Osteocyte (in vitro differentiated cells): Measurements from ENCODE around the gene MANEA. TPM values are rescaled to one million over a fixed set of nuclear protein-coding genes. Genes with fewer than 3 reads are reported as not detected.

Experiments used
- DNase-seq: peaks from one replicate; pipeline ENCODE4 v3.0.0; 2021; ENCODE audit warnings: mixed read lengths; ENCODE audit not compliant: unreplicated experiment; ENCODE audit errors: extremely low spot score
- H3K27ac Mint-ChIP-seq: one replicate; pipeline ENCODE4 v1.8.0; 2021; ENCODE audit warnings: mild to moderate bottlenecking, mixed read lengths; ENCODE audit not compliant: unreplicated experiment
- H3K27me3 Mint-ChIP-seq: one replicate; pipeline ENCODE4 v1.8.0; 2021; ENCODE audit warnings: mixed read lengths; ENCODE audit not compliant: unreplicated experiment
- H3K36me3 Mint-ChIP-seq: one replicate; pipeline ENCODE4 v1.8.0; 2021; ENCODE audit warnings: mixed read lengths; ENCODE audit not compliant: unreplicated experiment
- H3K4me1 Mint-ChIP-seq: one replicate; pipeline ENCODE4 v1.8.0; 2021; ENCODE audit warnings: mixed read lengths; ENCODE audit not compliant: unreplicated experiment
- H3K4me3 Mint-ChIP-seq: one replicate; pipeline ENCODE4 v1.8.0; 2021; ENCODE audit warnings: mild to moderate bottlenecking, moderate library complexity, mixed read lengths; ENCODE audit not compliant: unreplicated experiment
- H3K9me3 Mint-ChIP-seq: one replicate; pipeline ENCODE4 v1.8.0; 2021; ENCODE audit warnings: mixed read lengths; ENCODE audit not compliant: unreplicated experiment
- long read RNA-seq: library from polyadenylated mRNA; unstranded; transcript quantifications from one replicate; pipeline ENCODE4 v2.0.0, GENCODE V29; 2021
- total RNA-seq: library from RNA; stranded (reverse); gene quantifications from 2 replicates; pipeline ENCODE4 v1.2.1, GENCODE V29; 2021
- TF ChIP-seq, protein P1 (sequence below): fragments of 200-600 bp; sonication (generic); IDR thresholded peaks from 2 replicates; pipeline ENCODE4 v1.5.0; 2021; ENCODE audit warnings: antibody characterized with exemption, mild to moderate bottlenecking, moderate library complexity

MANEA gene, protein sequence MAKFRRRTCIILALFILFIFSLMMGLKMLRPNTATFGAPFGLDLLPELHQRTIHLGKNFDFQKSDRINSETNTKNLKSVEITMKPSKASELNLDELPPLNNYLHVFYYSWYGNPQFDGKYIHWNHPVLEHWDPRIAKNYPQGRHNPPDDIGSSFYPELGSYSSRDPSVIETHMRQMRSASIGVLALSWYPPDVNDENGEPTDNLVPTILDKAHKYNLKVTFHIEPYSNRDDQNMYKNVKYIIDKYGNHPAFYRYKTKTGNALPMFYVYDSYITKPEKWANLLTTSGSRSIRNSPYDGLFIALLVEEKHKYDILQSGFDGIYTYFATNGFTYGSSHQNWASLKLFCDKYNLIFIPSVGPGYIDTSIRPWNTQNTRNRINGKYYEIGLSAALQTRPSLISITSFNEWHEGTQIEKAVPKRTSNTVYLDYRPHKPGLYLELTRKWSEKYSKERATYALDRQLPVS
- total RNA-seq = 13.4 and 16.4 TPM in 2 replicates
- long read RNA-seq, full-length matches to known transcripts = 57 of 64 reads
- long read RNA-seq, partial matches to known transcripts = 2 of 64 reads
- long read RNA-seq, other reads (novel, unspliced or antisense) = 5 of 64 reads

DNA sequence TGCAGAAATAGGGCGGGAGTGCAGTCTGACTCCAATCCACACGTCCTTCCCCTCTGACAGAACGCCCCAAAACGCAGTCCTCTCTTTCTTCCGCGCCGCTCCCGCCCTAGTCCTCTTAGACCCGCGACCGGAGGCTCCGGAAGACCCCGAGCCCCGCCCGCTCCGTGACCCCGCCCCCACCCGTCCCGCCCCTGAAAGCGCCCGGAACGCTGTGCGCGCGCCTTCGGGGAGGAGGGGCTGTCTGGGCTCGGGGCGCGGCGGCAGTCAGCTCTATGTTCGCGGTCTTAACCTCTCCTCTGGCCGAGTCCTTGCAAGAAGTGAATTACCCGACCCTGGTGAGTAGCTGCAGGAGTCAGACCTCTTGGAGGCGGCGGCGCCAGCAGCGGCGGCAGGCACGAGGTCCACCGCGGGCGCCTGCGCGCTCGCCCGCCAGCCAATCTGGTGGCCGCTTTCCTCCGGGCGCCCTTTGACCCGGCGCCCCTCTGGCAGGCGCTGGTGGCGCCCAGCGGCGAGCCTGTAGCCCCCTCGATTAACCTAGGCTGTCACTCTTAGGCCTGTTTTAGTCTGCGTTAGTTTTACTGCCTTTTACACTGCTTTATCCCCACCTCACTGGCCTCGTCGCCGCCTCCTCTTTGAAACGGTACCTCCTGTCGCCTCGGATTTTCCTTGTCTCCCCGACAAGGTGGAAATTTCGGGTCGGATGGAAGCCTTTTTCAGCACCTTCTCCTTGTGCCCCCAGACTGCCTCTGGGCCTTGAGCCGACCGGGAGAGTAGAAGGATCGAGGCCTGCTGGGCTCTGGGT, at the start of gene MANEA:
MANEA (plus strand) TSS at position 232 of the 802 bp plus-strand sequence. CDS start 8,905 bp downstream, outside the sequence.
- TF ChIP-seq, protein P1, sequence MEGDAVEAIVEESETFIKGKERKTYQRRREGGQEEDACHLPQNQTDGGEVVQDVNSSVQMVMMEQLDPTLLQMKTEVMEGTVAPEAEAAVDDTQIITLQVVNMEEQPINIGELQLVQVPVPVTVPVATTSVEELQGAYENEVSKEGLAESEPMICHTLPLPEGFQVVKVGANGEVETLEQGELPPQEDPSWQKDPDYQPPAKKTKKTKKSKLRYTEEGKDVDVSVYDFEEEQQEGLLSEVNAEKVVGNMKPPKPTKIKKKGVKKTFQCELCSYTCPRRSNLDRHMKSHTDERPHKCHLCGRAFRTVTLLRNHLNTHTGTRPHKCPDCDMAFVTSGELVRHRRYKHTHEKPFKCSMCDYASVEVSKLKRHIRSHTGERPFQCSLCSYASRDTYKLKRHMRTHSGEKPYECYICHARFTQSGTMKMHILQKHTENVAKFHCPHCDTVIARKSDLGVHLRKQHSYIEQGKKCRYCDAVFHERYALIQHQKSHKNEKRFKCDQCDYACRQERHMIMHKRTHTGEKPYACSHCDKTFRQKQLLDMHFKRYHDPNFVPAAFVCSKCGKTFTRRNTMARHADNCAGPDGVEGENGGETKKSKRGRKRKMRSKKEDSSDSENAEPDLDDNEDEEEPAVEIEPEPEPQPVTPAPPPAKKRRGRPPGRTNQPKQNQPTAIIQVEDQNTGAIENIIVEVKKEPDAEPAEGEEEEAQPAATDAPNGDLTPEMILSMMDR = no peak
- Mint-ChIP-seq H3K27me3 (no peaks in the 10 kb centered on the region), H3K4me3 (peak within 1 kb of the TSS; percentile 94), H3K36me3 (no peaks in the 10 kb centered on the region), H3K9me3 (no peaks in the 10 kb centered on the region), H3K27ac (peak within 1 kb of the TSS; percentile 98), H3K4me1 (peaks cover 34% of the 10 kb centered on the region)
- DNase-seq = peak; percentile 90

DNA sequence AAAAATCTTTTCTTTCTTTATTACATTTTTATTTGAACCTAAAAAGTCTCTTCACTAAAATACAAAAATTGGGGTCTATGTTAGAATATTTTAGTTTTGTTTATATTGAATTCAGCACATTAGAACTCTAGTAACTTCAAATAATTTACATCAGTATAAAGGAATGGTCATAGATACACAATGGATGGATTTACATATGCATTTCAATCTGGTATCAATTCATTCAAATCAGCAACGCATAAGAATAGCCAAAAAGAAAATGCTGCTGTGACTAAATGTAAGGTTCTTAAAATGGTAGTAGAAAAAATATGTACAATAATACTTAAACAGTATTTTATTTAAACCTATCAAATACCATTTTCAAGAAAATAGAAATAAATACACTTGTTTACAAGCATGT, 47.6 kb upstream of the MANEA start:
- Mint-ChIP-seq H3K9me3 (no peaks in the 10 kb centered on the region), H3K27me3 (peaks cover 13% of the 10 kb centered on the region), H3K27ac (no peak overlapping the region), H3K4me3 (no peak overlapping the region), H3K36me3 (no peaks in the 10 kb centered on the region), H3K4me1 (no peaks in the 10 kb centered on the region)
- TF ChIP-seq, protein P1 = no peak
- DNase-seq = no peak

DNA sequence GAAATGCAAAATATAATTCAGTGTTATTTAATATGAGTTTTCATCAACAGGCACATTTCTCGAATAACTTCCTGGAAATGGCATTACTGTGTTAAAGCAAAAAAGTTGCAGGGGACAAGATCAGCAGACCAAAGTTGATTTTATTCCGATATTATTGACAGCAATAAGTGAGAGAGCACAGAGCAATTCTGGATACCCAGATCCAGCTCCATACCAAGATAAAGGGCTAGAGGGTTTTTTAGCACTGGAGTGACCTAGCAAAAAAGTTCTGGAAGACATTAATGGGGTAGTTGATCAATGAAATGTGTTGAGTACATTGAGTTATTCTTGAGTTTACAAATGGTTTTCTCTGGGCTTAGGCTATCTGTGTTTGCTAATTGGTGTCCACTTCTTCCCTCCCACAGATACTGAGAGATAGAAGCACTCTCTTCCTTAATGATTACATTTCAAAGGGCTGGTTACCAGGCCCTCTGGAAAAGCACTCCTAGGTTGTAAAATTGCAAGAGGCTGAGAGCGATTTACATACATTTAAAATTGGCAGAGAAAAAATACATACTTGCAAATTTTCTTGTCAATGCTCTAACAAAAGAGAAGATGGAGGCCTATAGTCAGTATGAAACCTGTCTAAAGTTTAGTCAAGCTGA, 47.0 kb upstream of the MANEA start:
- Mint-ChIP-seq H3K36me3 (no peaks in the 10 kb centered on the region), H3K4me3 (no peak overlapping the region), H3K4me1 (no peaks in the 10 kb centered on the region), H3K9me3 (no peaks in the 10 kb centered on the region), H3K27me3 (peaks cover 13% of the 10 kb centered on the region), H3K27ac (no peak overlapping the region)
- TF ChIP-seq, protein P1 = no peak
- no peak for DNase-seq

DNA sequence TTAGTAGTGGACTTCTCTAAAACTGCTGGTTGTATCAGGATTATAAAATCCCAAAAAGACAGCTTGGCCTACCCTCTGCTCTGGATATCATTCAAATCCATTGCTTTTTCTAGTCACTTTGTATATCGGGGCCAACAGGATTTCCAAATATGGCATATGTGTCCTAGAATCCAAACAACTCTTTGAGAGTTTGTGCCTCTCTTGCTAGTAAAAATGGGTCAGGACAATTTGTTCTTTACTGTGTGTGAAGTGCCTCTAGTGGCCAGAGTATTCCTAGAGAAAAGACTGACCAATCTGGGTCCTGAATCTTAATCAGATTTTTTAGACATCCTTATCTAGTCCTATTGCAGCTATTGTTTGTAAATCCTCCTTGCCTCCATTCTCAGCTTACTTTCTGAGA, 33.5 kb upstream of the MANEA start:
- H3K36me3 Mint-ChIP-seq = no peaks in the 10 kb centered on the region
- H3K4me1 Mint-ChIP-seq = no peaks in the 10 kb centered on the region
- no peak overlapping the region for H3K4me3 Mint-ChIP-seq
- H3K27ac Mint-ChIP-seq = no peak overlapping the region
- H3K9me3 Mint-ChIP-seq = no peaks in the 10 kb centered on the region
- DNase-seq = no peak
- TF ChIP-seq, protein P1 = no peak
- H3K27me3 Mint-ChIP-seq = peaks cover 14% of the 10 kb centered on the region
